GM23338 (cell line): ENCODE data around the gene PTPRE.
A peak's percentile ranks its signal among the peaks of the same experiment; 100 is the strongest.

Experiments used
- CREB1 ChIP-seq: fragments of 250-450 bp; sonication (Bioruptor Pico); IDR thresholded peaks from 2 replicates; pipeline ENCODE4 v1.5.0; 2020; ENCODE audit warnings: low read depth, mild to moderate bottlenecking, moderate library complexity
- ETS1 ChIP-seq: IDR thresholded peaks from 2 replicates; pipeline ENCODE4 v1.6.1; 2016; ENCODE audit warnings: antibody characterized with exemption
- EZH2 ChIP-seq: fragments of 200-600 bp; sonication (generic); IDR thresholded peaks from one replicate; pipeline ENCODE4 v1.8.0; 2017; ENCODE audit warnings: antibody characterized with exemption, mild to moderate bottlenecking, low read depth; ENCODE audit not compliant: unreplicated experiment
- EZH2phosphoT487 ChIP-seq: fragments of 200-600 bp; sonication (generic); IDR thresholded peaks from one replicate; pipeline ENCODE4 v1.8.1; 2018; ENCODE audit warnings: antibody characterized with exemption; ENCODE audit not compliant: unreplicated experiment
- JUNB ChIP-seq: IDR thresholded peaks from one replicate; pipeline ENCODE4 v1.6.1; 2016; ENCODE audit warnings: antibody characterized with exemption; ENCODE audit not compliant: unreplicated experiment
- NANOG ChIP-seq: IDR thresholded peaks from 2 replicates; pipeline ENCODE4 v1.6.1; 2016; ENCODE audit warnings: antibody characterized with exemption, borderline replicate concordance
- POLR2AphosphoS5 ChIP-seq: IDR thresholded peaks from 2 replicates; pipeline ENCODE4 v1.6.1; 2016; ENCODE audit warnings: antibody characterized with exemption, low read depth
- REST ChIP-seq: IDR thresholded peaks from one replicate; pipeline ENCODE4 v1.6.1; 2018; ENCODE audit warnings: antibody characterized with exemption; ENCODE audit not compliant: unreplicated experiment
- STAT1 ChIP-seq: IDR thresholded peaks from one replicate; pipeline ENCODE4 v1.6.1; 2016; ENCODE audit warnings: antibody characterized with exemption; ENCODE audit not compliant: unreplicated experiment
- ZNF114 ChIP-seq: fragments of 250-450 bp; sonication (Bioruptor Pico); IDR thresholded peaks from 2 replicates; pipeline ENCODE4 v1.5.0; 2020; ENCODE audit warnings: mild to moderate bottlenecking, moderate library complexity
- ZNF331 ChIP-seq: fragments of 250-450 bp; sonication (Bioruptor Pico); IDR thresholded peaks from 2 replicates; pipeline ENCODE4 v1.5.0; 2020; ENCODE audit warnings: low read depth, mild to moderate bottlenecking, moderate library complexity
- TF ChIP-seq, protein P1 (sequence below), 2 experiments: fragments of 200-600 bp in 1 of 2; sonication (generic) in 1 of 2; conservative IDR thresholded peaks; 2 replicates each; pipeline versions ENCODE4 v1.5.1 to v1.6.1; 2016 to 2017; ENCODE audit warnings: antibody characterized with exemption in 2 of 2, low read depth in 2 of 2, mild to moderate bottlenecking in 2 of 2, moderate library complexity in 1 of 2
- TF ChIP-seq, protein P2 (sequence below): fragments of 250-450 bp; sonication (Bioruptor Pico); IDR thresholded peaks from 2 replicates; pipeline ENCODE4 v1.5.0; 2020; ENCODE audit warnings: mild to moderate bottlenecking, moderate library complexity

GRCh38 chr10:128091636-128092210, 184.8 kb downstream of the PTPRE start:
- TF ChIP-seq, protein P1, sequence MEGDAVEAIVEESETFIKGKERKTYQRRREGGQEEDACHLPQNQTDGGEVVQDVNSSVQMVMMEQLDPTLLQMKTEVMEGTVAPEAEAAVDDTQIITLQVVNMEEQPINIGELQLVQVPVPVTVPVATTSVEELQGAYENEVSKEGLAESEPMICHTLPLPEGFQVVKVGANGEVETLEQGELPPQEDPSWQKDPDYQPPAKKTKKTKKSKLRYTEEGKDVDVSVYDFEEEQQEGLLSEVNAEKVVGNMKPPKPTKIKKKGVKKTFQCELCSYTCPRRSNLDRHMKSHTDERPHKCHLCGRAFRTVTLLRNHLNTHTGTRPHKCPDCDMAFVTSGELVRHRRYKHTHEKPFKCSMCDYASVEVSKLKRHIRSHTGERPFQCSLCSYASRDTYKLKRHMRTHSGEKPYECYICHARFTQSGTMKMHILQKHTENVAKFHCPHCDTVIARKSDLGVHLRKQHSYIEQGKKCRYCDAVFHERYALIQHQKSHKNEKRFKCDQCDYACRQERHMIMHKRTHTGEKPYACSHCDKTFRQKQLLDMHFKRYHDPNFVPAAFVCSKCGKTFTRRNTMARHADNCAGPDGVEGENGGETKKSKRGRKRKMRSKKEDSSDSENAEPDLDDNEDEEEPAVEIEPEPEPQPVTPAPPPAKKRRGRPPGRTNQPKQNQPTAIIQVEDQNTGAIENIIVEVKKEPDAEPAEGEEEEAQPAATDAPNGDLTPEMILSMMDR (conservative IDR thresholded peaks at IDR 0.05; ENCODE audit: low read depth in 2 of 2): peak; percentile 48 to 63
- TF ChIP-seq EZH2phosphoT487 (no peak), REST (no peak), POLR2AphosphoS5 (no peak), CREB1 (CRISPR knock-in tag) (no peak), NANOG (no peak), EZH2 (no peak), ZNF331 (CRISPR knock-in tag) (no peak), JUNB (no peak), ZNF114 (CRISPR knock-in tag) (no peak), ETS1 (no peak), STAT1 (no peak)
- TF ChIP-seq, protein P2, sequence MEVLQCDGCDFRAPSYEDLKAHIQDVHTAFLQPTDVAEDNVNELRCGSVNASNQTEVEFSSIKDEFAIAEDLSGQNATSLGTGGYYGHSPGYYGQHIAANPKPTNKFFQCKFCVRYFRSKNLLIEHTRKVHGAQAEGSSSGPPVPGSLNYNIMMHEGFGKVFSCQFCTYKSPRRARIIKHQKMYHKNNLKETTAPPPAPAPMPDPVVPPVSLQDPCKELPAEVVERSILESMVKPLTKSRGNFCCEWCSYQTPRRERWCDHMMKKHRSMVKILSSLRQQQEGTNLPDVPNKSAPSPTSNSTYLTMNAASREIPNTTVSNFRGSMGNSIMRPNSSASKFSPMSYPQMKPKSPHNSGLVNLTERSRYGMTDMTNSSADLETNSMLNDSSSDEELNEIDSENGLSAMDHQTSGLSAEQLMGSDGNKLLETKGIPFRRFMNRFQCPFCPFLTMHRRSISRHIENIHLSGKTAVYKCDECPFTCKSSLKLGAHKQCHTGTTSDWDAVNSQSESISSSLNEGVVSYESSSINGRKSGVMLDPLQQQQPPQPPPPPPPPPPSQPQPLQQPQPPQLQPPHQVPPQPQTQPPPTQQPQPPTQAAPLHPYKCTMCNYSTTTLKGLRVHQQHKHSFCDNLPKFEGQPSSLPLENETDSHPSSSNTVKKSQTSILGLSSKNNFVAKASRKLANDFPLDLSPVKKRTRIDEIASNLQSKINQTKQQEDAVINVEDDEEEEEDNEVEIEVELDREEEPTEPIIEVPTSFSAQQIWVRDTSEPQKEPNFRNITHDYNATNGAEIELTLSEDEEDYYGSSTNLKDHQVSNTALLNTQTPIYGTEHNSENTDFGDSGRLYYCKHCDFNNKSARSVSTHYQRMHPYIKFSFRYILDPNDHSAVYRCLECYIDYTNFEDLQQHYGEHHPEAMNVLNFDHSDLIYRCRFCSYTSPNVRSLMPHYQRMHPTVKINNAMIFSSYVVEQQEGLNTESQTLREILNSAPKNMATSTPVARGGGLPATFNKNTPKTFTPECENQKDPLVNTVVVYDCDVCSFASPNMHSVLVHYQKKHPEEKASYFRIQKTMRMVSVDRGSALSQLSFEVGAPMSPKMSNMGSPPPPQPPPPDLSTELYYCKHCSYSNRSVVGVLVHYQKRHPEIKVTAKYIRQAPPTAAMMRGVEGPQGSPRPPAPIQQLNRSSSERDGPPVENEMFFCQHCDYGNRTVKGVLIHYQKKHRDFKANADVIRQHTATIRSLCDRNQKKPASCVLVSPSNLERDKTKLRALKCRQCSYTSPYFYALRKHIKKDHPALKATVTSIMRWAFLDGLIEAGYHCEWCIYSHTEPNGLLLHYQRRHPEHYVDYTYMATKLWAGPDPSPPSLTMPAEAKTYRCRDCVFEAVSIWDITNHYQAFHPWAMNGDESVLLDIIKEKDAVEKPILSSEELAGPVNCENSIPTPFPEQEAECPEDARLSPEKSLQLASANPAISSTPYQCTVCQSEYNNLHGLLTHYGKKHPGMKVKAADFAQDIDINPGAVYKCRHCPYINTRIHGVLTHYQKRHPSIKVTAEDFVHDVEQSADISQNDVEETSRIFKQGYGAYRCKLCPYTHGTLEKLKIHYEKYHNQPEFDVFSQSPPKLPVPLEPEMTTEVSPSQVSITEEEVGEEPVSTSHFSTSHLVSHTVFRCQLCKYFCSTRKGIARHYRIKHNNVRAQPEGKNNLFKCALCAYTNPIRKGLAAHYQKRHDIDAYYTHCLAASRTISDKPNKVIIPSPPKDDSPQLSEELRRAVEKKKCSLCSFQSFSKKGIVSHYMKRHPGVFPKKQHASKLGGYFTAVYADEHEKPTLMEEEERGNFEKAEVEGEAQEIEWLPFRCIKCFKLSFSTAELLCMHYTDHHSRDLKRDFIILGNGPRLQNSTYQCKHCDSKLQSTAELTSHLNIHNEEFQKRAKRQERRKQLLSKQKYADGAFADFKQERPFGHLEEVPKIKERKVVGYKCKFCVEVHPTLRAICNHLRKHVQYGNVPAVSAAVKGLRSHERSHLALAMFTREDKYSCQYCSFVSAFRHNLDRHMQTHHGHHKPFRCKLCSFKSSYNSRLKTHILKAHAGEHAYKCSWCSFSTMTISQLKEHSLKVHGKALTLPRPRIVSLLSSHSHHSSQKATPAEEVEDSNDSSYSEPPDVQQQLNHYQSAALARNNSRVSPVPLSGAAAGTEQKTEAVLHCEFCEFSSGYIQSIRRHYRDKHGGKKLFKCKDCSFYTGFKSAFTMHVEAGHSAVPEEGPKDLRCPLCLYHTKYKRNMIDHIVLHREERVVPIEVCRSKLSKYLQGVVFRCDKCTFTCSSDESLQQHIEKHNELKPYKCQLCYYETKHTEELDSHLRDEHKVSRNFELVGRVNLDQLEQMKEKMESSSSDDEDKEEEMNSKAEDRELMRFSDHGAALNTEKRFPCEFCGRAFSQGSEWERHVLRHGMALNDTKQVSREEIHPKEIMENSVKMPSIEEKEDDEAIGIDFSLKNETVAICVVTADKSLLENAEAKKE (CRISPR knock-in tag): no peak
